Adrenal gland (tissue), 12 donors: ENCODE data around the gene ATF6. TPM values are rescaled to one million over a fixed set of nuclear protein-coding genes. Genes with fewer than 3 reads are reported as not detected.

Source experiments
- DNase-seq, 7 donors: peaks; one replicate each; pipeline ENCODE4 v3.0.0-alpha.2; 2019 to 2020
- H3K27ac ChIP-seq, 5 donors: fragments of 200-600 bp; sonication (generic) in 4 of 5; 1 replicate in 3 of 5; 2 replicates in 2 of 5; pipeline versions ENCODE4 v1.5.1 to v1.8.0; 2016 to 2020; ENCODE audit warnings: mild to moderate bottlenecking in 1 of 5
- H3K27me3 ChIP-seq: fragments of 200-600 bp; 2 replicates; pipeline ENCODE4 v1.8.0; 2021
- H3K36me3 ChIP-seq, 2 donors: fragments of 200-600 bp; replicated peaks in 1 of 2; 1 replicate in 1 of 2; 2 replicates in 1 of 2; pipeline versions ENCODE4 v1.5.1 to v1.8.0; 2018 to 2022
- H3K4me1 ChIP-seq, 2 donors: fragments of 200-600 bp; replicated peaks in 1 of 2; 1 replicate in 1 of 2; 2 replicates in 1 of 2; pipeline versions ENCODE4 v1.5.1 to v1.8.0; 2018 to 2021
- H3K4me3 ChIP-seq, 4 donors: fragments of 200-600 bp; sonication (generic) in 3 of 4; one replicate each; pipeline ENCODE4 v1.5.1; 2016 to 2018
- H3K9me3 ChIP-seq, 3 donors: fragments of 200-600 bp; sonication (generic) in 1 of 3; replicated peaks in 1 of 3; 1 replicate in 2 of 3; 2 replicates in 1 of 3; pipeline versions ENCODE4 v1.5.1 to v1.8.0; 2016 to 2021
- CTCF ChIP-seq, 6 experiments: fragments of 450-650 bp in 4 of 6; fragments of 200-600 bp in 2 of 6; sonication (generic) in 1 of 6; IDR thresholded peaks; 1 replicate in 5 of 6; 2 replicates in 1 of 6; pipeline versions ENCODE4 v1.5.1 to v1.8.0; 2016 to 2021; ENCODE audit warnings: antibody characterized with exemption in 6 of 6, mild to moderate bottlenecking in 2 of 6, moderate library complexity in 1 of 6
- POLR2A ChIP-seq, 2 donors: fragments of 450-650 bp; IDR thresholded peaks; one replicate each; pipeline ENCODE4 v1.6.1; 2017; ENCODE audit warnings: antibody characterized with exemption in 2 of 2, mild to moderate bottlenecking in 2 of 2, moderate library complexity in 1 of 2
- WGBS, 4 donors: extraction: QIAGEN DNeasy Blood & Tissue Kit in 2 of 4; methylation state at CpG; one replicate each; pipeline versions ENCODE4 v1.1.5 to v1.1.7; 2013 to 2017; 5-methylcytosine and 5-hydroxymethylcytosine counted together
- intact Hi-C, 2 donors: fragments of 100-400 bp; cut with DNase I; formaldehyde crosslinking; loops; one replicate each; pipeline versions ENCODE4 v1.14.1 to v1.15.0; 2022 to 2023
- polyA plus RNA-seq, 3 donors: library from polyadenylated mRNA; stranded (reverse); fragments of 200-250 nt in 2 of 3; fragments of 350-450 nt in 1 of 3; fragmentation: Illumina TruSeq in 1 of 3; extraction: RNeasy Lipid Tissue Mini Kit (QIAGEN cat#74804) in 1 of 3; gene quantifications; one replicate each; pipeline ENCODE4 v1.2.3, GENCODE V29; 2013 to 2014
- total RNA-seq, 9 donors: library from RNA; depleted of rRNA in 4 of 9; stranded (reverse); fragments of >200 nt in 4 of 9; fragments of 120-200 nt in 1 of 9; fragmentation: NEBNext Ultra II Directional in 1 of 9; extraction: Animal tissue kit (Norgen Biotek cat#: 25700) in 1 of 9; gene quantifications; one replicate each; pipeline versions ENCODE4 v1.1.0 to v1.2.4, GENCODE V29; 2013 to 2023
- donor health status: healthy with polysubstance abuse.
- donor health status: Bipolar disorder and iron deficiency.
- donor health status: DM: yes; HTN: yes; CAD: no.
- donor health status: DM: no; HTN: no; CAD: no.
- donor health status: DM: no; HTN: no; CAD: no.
- donor health status: DM: yes; HTN: yes; CAD: no.

Gene ATF6
- total and polyA plus RNA-seq, 12 donors, result 3.5 to 34.2 (median 28.0) TPM

- no peak for DNase-seq
- no peak for TF ChIP-seq POLR2A (IDR thresholded peaks at IDR 0.05)
- no peak for TF ChIP-seq CTCF (IDR thresholded peaks at IDR 0.05)
- 91 to 97% (median 92%) methylated on average over 28 to 31 of the region's 31 CpGs for WGBS, 4 donors
- Histone ChIP-seq H3K4me1 (no peaks in the 10 kb centered on the region), H3K4me3 (no peak overlapping the region), H3K27me3 (no peaks in the 10 kb centered on the region), H3K27ac (no peak overlapping the region), H3K36me3 (no peaks in the 10 kb centered on the region), H3K9me3 (no peaks in the 10 kb centered on the region)
- intact Hi-C loops, result no loop called here
Observed at GRCh38 chr1:161978011-161978790, 212.1 kb downstream of the ATF6 start.

GRCh38 chr1:161981126-161981525 lies 215.0 kb downstream of the ATF6 start:
- no peaks in the 10 kb centered on the region for H3K36me3 ChIP-seq
- no peak overlapping the region for H3K27ac ChIP-seq
- no peaks in the 10 kb centered on the region for H3K9me3 ChIP-seq
- H3K4me1 ChIP-seq, result no peaks in the 10 kb centered on the region
- intact Hi-C loops, result no loop called here
- WGBS, 4 donors, result 83 to 93% (median 89%) methylated on average over 5 to 8 of the region's 8 CpGs
- TF ChIP-seq POLR2A (IDR thresholded peaks at IDR 0.05), result no peak
- TF ChIP-seq CTCF (IDR thresholded peaks at IDR 0.05), result no peak
- DNase-seq, result no peak
- H3K27me3 ChIP-seq, result no peaks in the 10 kb centered on the region
- no peak overlapping the region for H3K4me3 ChIP-seq

GRCh38 chr1:161981735-161982506 lies 215.8 kb downstream of the ATF6 start:
- Histone ChIP-seq H3K36me3 (no peaks in the 10 kb centered on the region), H3K27ac (no peak overlapping the region), H3K9me3 (no peaks in the 10 kb centered on the region), H3K4me3 (no peak overlapping the region), H3K4me1 (no peaks in the 10 kb centered on the region), H3K27me3 (no peaks in the 10 kb centered on the region)
- WGBS, 4 donors, result 84 to 90% (median 87%) methylated on average over 7 to 11 of the region's 11 CpGs
- DNase-seq, result no peak
- TF ChIP-seq CTCF (IDR thresholded peaks at IDR 0.05) (no peak), POLR2A (IDR thresholded peaks at IDR 0.05) (no peak)
- intact Hi-C loops, result no loop called here

- no peak overlapping the region for H3K4me3 ChIP-seq
- H3K9me3 ChIP-seq, result no peaks in the 10 kb centered on the region
- intact Hi-C loops, result no loop called here
- WGBS, 4 donors, result 50 to 62% (median 52%) methylated on average over 5 of the region's 5 CpGs
- H3K36me3 ChIP-seq, result no peaks in the 10 kb centered on the region
- no peak for DNase-seq
- TF ChIP-seq POLR2A (IDR thresholded peaks at IDR 0.05), result no peak
- TF ChIP-seq CTCF (IDR thresholded peaks at IDR 0.05), result no peak
- no peak overlapping the region for H3K27ac ChIP-seq
- H3K27me3 ChIP-seq, result no peaks in the 10 kb centered on the region
- no peaks in the 10 kb centered on the region for H3K4me1 ChIP-seq
Observed at GRCh38 chr1:161982507-161982895, 216.4 kb downstream of the ATF6 start.
